Caki2 (cell line): ENCODE data around the gene TTF2. TPM values are rescaled to one million over a fixed set of nuclear protein-coding genes. Genes with fewer than 3 reads are reported as not detected.
A peak's percentile ranks its signal among the peaks of the same experiment; 100 is the strongest.
"Not testable (repeated sequence)": the region's sequence is repeated elsewhere in the genome, so short reads cannot be mapped to it uniquely, and the experiment has no call there.

Experiments
- DNase-seq: peaks from one replicate; pipeline ENCODE4 v3.0.0-alpha.2; 2015; ENCODE audit warnings: low read depth
- in situ Hi-C: cut with HindIII; loops from 2 replicates; pipeline ENCODE4 v1.10.0; 2016; ENCODE audit warnings: low sequenced_read_pairs, low pct_unique_long_range_greater_than_20kb, mixed read lengths
- total RNA-seq: library from RNA; depleted of rRNA; stranded (reverse); fragments of >200 nt; shearing (Covaris generic); gene quantifications from 2 replicates; pipeline ENCODE4 v1.2.3, GENCODE V29; 2014; ENCODE audit warnings: low replicate concordance; rRNA removed

Gene TTF2
- total RNA-seq, 1 experiment from 2014 or later, result 4.2 TPM

DNA sequence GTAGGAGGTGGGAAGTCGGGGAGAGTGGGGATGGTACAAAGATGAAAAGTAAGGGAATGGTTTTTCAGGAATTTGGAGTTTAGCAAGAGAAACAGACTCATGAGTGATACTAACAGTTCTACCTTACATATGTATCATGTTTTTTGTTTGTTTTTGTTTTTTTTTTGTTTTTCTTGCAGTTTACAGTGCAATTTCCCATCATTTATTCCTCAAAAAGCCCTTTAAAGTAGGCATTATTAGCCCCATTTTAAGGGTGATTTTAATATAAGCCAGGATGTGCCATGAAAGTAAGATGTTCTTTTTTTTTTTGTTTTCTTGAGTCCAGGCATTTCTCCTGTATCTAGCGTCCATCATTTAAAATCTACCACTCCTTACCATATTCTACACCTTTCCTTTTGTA lies 75.2 kb downstream of the TTF2 start:
- no peak for DNase-seq
- in situ Hi-C loops, result no loop called here

DNA sequence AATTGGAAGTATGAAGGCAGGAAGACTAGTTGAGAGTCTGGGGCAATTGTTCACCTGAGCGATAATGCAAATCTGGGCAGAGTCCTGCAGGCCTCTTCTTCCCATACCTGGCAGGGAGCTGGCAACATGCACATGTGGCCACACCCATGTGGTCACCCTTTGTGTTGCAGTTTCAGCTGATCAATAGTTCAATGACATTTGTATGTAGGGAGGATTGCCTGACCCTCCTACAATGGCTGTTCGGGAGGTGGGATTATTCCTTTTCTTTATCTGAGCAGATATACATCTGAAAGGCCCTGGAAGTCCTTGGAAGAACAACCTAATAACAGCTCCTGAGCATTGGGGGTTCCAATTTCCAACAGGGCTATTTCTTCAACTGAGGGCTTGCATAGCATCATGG lies 76.6 kb downstream of the TTF2 start:
- in situ Hi-C loops, result no loop called here

DNA sequence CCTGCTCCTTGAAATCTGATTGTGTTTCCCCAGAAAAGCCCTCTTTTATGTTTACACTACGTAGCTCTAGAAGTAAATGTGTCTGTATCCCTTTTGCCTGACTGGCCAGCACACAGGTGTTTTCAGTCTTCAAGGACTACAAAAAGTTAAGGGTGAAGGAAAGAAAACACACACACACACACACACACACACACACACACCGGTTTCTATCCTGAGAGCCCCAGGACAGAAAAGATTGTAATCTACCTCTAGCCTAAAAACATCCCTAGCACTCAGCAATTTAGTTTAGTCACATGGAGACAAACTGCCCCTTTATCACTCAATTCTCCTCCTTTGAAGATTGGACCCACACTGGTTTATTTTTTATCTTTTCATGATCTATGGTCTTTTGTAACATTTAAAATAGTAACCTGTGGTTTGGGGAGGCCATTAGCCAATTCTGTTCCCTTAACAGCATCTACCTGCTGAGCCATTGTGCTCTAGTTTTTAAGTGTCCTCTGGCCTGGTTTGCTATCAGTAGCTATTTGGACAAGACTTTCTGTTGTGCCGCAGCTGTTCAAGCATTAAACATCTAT lies 77.2 kb downstream of the TTF2 start:
- in situ Hi-C loops, result no loop called here
- DNase-seq, result no peak

More for the DNA sequence above, 76.6 kb downstream of the TTF2 start:
- no peak for DNase-seq

DNA sequence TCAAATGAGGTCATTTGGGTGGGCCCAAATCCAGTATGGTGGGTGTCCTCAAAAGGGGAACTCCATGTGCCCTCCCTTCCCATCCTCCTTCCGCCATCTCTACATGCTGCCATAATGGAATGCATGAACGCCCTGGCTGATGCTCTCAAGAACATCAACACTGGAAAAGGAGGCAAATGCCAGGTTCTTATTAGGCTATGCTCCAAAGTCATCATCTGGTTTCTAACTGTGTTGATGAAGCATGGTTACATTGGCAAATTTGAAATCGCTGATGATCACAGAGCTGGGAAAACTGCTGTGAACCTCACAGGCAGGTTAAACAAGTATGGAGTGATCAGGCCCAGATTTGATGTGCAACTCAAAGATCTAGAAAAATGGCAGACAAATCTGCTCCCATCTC lies 78.0 kb downstream of the TTF2 start:
- in situ Hi-C loops, result no loop called here
- DNase-seq, result no peak

DNA sequence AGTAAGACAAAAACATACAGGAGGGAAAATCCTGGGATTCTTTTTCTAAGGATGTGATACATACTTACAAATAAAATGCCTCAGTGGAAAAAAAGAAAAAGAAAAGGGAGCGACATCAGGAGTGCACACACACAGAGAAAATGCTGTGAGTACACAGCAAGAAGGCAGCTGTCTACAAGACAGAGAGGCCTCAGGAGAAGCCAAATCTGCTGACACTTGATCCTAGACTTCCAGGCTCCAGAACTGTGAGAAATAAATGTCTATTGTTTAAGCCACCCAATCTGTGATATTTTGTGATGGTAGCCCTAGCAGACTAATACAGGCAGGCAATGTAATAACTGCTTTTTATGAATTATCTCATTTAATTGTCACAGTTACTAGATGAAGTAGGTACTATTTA lies 78.4 kb downstream of the TTF2 start:
- no peak for DNase-seq
- in situ Hi-C loops, result no loop called here

DNA sequence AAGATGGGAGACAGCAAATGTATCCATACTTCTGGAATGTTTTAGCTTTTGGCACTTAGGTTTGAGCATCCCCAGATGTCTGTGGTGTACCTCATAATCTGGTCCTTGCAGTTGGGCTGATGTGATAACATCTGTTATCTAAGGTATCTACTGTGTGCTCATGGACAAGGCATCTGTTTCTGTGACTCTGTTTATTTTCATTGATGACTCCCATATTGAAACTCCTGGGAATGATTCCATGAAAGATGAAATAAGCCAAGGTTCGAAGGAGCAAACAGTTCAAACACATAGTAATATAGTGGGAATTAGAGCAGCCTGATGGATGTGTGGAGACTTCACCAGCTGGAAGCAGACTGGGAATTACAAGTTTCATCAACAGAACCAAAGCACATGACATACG lies 82.1 kb downstream of the TTF2 start:
- in situ Hi-C loops, result no loop called here
- DNase-seq, result peak; percentile 23

DNA sequence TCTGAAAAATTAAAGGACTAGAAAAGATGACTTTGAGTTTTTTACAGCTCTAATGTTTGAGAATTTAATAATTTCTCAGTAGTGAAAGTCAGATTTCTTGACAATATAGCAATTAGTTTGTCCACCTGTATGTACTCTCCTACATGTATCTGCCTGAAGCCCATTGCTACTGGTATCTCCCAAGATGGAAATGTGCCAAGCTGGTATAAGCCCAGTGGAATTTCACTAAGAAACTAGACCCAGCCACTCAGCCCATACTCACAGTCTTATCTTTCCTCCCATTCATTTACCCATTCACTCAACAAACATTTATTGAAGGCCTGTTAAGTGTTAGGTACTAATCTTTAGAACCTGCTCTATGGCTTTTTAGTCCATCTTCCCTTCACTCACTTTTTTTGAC lies 83.0 kb downstream of the TTF2 start:
- DNase-seq, result no peak
- in situ Hi-C loops, result no loop called here

DNA sequence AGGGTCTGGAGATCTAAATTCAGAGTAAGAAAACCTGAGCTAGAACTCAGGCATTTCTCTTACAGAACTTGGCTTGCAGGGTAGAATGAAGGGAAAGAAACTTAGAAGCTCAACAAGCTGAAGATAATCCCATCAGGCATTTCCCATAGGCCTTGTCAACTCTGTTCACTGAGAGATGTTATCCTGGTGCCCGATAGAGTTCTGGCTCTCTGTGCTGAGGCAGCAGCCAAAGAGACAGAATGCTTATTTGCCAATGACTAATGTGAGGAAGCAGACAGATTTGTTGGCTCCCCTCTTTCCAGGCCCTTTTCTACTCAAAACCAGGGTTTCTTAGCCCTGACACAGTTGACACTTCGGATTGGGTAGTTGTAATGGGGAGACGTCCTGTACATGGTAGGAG lies 83.7 kb downstream of the TTF2 start:
- in situ Hi-C loops, result no loop called here
- DNase-seq, result no peak

DNA sequence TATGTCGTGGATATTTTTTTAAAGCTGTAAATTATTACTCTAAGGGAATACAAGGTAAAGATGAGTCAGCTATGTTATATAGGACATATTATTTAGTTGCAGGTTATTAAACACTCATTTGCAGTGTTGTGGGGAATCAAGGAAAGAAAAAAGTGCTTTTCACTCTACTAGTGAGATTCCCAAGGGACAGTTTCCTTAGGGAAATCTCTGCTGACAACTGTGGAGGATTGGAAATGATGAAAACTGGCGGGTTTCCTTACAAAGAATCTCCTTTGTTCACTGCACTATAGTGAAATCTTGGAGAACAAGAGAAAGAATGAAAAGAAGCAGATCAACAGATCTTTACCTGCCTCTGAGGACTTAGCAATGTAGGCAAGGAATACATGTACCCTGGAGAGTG lies 85.9 kb downstream of the TTF2 start:
- in situ Hi-C loops, result no loop called here
- no peak for DNase-seq

DNA sequence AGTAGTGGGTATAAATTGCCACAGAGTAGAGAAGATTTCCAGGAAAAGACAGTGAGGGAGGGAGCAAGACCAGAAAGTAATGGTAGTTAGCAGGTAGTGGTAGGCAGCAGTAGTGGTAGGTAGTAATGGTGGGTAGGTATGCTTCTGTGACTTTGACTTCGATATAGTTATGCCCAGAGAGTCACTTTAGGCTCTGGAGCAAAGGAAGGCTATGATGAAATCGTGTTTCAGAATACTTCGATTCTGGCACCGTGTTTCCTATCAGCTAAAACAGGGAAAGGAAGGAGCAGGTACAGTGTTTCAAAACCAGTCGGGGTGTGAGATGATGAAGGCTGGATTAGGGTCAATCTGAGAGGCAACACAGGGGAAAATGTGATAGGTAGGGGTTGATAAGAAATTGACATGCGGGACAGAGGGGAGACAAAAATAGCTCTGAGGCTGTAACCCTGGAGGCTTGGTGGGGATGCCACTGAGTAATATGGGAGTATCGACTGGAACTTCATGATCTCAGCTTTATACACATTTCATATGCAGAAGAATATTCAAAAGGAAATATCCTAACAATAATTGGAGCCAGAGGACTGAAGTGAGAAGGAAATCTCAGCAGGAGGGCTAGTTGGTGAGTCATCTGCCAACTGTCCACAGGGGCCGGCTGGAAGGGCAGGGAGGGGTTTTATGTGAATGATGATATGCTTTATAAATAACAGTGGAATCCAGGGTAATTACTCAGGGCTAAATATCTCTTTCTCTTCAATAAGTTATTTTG lies 86.6 kb downstream of the TTF2 start:
- in situ Hi-C loops, result no loop called here
- no peak for DNase-seq

DNA sequence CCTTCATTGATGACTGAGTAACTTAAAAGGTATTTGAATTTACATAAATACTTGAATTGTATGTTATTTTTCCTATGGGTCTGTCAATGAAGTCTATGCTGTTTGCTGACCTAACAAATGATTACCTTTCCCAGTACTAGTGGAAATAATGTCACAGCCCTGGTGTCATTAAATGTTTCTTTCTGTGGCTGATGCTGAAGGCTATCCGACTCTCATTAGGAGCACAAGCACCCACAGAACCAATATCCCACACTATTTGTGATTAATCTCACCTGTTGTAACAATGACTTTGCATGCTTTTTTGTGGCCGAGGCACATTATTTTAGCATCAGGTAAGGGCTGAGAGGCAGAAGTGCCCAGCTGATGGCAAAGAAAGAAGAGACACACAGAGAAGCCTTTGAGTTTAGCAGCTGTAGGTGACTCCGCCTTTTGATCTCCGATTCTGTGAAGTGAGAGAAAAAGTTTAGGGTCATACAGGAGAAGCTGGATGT lies 87.3 kb downstream of the TTF2 start:
- DNase-seq, result peak; percentile 83
- in situ Hi-C loops, result no loop called here

DNA sequence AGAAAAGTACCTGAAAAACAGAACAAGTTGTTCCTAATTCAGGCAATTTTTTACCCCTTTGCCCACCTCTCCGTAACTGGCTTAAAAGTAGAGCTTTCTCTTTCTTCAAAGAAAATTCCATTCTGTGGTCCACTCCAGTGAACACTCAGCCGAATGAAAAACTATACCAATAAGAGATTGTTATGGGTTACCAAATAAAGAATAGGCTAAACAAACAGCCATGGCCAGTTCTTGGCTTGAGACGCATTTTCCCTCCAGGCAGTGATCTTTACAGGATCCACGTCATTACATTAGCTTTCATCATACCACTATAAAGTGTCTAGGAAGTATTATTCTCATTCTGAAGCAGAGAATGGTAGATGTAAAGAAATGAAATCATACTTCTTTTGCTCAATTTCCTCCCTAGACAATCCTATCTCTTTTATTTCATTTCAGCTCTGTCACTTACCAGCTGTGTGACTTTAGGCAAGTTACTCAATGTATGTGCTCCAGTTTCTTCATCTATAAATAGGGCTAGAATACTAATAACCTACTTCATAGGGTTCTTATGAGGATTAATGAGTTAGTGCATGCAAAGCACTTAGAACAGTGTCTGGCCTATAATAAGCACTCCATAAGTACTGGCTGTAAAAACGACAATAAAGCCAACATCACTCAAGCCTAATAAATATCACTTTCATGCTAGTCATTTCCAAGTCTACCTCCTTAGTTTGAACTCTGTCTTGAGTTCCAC lies 87.9 kb downstream of the TTF2 start:
- in situ Hi-C loops, result no loop called here
- peak; percentile 60 for DNase-seq

DNA sequence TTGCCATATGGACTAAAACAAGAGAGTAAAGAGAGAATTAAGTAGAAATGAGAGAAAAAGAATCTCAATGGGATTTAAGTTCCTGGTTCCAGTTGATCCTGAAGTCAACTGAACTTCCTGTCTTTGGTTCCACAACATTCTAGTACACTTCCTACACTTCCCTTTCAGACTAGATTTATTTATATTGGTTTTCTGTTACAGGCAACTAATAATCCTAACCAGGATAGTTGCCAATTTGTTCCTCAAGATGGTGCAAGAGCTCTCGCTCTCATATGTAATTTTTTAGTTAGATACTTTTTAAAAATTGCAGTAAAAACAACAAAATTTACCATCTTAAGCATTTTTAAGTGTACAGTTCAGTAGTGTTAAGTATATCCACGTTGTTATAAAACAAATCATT lies 90.2 kb downstream of the TTF2 start:
- in situ Hi-C loops, result no loop called here

DNA sequence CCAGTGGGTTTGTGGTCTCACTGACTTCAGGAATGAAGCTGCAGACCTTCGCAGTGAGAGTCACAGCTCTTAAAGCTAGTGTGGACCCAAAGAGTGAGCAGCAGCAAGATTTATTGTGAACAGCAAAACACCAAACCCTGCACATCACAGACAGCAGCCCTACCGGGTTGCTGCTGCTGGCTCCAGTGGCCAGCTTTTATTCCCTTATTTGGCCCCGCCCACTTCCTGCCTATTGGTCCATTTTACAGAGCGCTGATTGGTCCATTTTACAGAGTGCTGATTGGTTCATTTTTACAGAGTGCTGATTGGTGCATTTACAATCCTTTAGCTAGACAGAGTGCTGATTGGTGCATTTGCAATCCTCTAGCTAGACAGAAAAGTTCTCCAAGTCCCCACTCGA lies 91.2 kb downstream of the TTF2 start:
- DNase-seq, in situ Hi-C loops: not testable (repeated sequence)

More for the DNA sequence above, 90.2 kb downstream of the TTF2 start:
- DNase-seq, result no peak

Other genes starting within 250 kb of the TTF2 start
- gene PTGFRN, start 150.4 kb upstream of the TTF2 start, total RNA-seq, result 20.7 and 26.4 TPM in 2 replicates
- gene CD101, start 58.6 kb upstream of the TTF2 start, total RNA-seq, result 0.30 TPM in 1 of 2 replicates, not detected in the other
- gene TRIM45, start 61.4 kb downstream of the TTF2 start, total RNA-seq, result 2.1 and 11.6 TPM in 2 replicates
- 1.3 TPM in 1 of 2 replicates, not detected in the other for gene VTCN1, start 150.6 kb downstream of the TTF2 start, total RNA-seq